CD4-positive, alpha-beta T cell treated with Interleukin-21 for 1 hour (primary cell): ENCODE data around the gene HMCN2.

ENCODE experiments used
- DNase-seq: peaks from one replicate; pipeline ENCODE4 v3.0.0-alpha.2; 2020

The HMCN2 gene

DNA sequence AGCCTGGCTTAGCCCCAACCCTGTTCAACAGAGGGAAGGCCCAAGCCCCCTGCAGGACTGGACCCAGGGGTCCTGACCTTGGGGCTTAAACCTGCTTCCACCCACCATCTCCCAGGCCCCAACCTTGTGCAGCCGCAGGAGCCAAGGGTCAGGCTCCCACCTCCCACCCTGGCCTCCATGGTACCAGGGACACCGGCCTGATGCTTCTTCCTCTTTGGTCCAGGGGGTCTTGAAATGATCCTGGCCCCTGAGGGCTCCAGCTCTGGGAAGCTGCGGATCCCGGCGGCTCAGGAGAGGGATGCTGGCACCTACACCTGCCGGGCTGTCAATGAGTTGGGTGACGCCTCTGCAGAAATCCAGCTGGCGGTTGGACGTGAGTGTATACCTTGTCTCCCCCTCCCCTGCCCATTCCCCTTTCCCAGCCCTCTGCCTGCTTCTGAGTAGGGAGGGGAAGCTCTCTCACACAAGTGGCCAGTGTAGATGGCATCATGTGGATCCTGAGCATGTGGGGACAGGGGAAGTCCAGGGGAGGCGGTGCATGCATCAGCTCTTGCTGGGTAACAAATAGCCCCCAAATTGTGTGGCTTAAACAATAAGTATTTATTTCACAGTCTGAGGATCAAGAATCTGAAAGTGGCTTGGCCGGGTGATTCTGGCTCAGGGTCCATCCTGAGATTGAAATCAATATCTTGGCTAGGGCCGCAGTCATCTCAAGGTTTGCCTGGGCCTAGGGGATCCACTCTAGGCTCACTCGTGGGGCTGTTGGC is 44.3 kb downstream of the HMCN2 start:
- no peak for DNase-seq

DNA sequence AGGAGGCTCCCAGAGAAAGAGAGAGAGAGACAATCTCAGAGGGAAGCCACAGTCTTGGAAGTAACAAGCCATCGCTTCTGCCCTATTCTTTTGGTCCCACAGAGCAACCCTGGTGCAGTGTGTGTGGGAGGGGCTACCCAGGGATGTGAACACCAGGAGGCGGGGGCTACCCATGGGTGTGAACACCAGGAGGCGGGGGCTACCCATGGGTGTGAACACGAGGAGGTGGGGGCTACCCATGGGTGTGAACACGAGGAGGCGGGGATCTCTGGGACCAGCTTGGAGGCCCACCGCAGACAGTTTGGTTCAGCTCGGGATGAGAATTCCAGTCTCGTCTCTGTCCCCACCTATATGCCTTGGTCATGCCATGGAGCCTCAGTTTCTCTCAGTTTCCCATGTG is 44.9 kb downstream of the HMCN2 start:
- DNase-seq: no peak

DNA sequence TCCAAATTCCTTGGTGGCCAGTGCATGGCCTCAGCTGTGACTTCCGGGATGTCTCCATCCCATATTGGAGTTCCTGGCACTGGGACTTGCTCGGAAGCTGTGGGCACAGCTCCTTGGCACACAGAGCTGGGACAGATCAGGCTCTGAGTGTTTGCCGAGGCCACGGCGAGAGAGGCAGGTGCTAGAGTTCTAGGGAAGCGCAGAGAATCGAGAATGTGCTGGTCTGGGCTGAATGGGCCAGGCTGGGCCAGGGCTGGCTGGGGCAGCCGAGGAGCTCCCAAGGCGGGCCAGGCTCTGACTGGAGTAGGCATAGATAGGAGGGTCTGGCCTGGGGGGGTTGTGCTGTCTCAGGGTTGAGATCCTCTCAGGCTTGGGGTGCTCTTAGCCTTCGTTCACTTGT is 45.4 kb downstream of the HMCN2 start:
- no peak for DNase-seq

DNA sequence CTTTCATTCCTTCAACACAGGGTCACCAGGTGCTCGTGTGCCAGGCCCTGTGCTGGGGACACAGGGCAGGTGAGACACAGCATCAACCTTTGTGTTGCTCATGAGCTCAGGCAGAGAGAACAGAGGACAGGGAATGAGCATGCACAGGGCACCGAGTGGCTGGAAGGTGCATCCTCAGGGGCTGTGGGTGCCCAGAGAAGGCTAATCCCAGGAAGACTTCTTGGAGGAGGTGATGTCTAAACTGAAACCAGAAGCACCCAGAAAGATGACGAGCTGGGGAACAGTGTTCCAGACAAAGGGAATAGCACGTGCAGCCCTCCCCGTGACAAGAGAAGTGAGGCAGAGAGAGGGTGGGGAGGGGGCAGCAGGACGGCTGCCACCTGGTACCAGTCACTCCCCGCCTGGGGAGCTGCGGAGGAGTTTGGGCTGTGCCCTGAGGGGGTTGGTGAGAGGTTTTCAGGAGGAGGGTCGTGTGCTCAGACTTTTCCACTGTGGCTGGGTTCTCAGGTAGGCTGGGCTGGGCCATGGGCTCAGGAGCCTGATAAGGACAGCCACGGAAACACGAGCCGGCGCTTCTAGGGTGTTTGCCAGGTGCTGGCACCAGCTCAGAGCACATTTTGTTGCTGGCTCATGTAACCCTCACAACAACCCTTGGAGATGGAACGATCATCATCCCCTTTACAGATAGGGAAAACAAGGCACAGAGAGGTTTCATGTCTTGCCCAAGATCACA is 46.0 kb downstream of the HMCN2 start:
- DNase-seq: no peak

DNA sequence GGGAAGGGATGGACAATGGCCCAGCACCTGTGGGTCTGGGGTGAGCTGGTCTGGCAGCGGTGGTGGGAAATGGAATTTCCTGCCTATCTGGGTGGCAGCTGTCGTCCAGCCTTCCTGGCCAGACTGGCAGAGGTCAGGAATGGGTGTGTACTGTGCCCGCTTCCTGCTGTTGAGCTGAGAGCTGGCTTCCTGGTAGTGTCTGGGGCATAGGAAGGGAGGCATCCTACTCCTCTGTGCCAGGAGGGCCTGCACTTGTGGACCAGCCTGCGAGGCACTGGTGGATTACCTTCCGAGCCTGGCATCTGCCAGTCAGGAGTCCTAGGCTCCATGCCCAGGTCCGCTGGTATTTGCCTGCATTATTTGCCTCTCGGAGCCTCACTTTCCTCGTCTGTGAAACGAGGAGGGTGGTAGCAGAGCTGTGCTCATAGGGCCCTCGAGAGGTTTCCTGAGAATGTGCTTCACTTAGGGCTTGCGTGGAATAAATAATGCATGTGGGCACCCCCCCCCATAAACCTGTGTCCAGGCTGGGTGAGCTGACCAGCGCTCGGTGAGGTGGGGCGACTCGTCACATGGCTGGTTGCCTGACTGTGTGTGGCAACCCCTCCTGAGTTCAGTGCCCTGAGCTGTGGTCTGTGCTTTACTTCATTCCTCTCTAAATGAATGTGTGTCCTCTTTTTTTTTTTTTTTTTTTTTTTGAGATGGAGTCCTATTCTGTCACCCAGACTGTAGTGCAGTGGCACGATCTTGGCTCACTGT is 47.7 kb downstream of the HMCN2 start:
- no peak for DNase-seq

DNA sequence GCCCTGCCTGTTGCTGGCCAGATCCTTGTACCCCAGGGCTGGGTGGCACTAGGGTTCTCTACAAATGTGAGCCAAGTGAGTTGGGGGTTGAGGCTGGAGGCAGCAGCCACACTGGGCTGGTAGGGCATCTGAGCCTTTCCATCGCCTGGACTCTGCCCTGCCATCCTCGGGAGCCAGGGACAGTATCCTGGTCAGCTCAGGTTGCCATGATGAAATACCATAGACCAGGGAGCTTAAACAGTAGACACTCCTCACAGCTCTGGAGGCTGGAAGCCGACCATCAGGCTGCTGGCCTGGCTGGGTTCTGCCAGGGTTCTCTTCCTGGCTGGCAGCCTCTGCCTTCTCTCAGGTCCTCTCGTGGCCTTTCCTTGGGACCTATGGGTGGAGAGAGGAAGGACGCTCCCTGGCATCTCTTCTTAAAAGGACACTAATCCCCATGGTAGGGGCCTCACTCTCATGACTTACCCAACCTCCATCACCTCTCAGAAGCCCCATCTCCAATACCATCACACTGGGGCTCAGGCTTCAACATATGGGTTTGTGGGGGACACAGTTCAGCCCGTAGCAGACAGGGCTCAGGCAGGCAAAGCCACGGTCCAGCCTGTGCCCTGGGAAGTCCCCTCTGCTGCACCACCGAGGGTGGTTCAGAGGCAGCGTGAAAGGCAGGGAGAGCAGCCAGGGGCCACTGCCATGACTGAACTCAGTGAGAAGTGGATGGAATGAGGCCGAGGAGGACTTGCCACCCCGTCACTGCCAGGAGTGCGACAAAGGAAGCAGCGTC is 50.1 kb downstream of the HMCN2 start:
- DNase-seq: no peak

DNA sequence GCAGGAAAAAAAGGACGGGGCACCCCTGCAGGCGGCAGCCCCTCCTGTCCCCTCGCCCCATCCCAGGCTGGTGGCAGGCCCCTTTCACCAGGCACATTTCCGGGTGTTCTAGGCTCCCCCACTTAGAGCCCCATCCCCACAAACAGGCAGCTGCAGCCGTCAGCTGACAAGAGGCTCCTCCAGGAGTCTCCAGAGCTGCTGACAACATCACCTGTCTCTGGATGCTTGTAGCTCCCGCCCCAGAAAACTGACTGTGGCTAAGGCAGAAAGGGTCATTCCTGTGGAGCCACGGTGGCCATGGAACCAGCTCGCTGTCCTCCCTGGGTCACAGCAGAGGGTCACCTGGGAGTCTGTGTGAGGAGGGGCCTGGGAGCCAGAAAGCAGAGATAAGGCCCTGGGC is 50.9 kb downstream of the HMCN2 start:
- no peak for DNase-seq

DNA sequence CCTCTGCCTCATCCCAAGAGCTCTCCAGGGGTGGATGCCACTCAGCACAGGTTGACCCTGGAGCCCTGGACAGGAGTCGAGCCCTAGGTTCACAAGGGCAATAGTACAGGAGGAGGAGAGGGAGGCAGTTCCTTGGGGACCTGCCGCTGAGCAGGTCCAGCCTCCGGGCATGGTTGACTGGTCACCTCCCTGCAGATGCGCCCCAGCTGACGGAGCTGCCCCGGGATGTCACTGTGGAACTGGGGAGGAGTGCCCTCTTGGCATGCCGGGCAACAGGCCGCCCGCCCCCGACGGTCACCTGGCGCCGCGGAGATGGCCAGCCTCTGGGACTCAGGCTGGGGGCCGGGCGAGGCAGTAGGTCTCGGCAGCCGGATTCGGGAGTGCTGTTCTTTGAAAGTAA is 53.7 kb downstream of the HMCN2 start:
- DNase-seq: no peak

DNA sequence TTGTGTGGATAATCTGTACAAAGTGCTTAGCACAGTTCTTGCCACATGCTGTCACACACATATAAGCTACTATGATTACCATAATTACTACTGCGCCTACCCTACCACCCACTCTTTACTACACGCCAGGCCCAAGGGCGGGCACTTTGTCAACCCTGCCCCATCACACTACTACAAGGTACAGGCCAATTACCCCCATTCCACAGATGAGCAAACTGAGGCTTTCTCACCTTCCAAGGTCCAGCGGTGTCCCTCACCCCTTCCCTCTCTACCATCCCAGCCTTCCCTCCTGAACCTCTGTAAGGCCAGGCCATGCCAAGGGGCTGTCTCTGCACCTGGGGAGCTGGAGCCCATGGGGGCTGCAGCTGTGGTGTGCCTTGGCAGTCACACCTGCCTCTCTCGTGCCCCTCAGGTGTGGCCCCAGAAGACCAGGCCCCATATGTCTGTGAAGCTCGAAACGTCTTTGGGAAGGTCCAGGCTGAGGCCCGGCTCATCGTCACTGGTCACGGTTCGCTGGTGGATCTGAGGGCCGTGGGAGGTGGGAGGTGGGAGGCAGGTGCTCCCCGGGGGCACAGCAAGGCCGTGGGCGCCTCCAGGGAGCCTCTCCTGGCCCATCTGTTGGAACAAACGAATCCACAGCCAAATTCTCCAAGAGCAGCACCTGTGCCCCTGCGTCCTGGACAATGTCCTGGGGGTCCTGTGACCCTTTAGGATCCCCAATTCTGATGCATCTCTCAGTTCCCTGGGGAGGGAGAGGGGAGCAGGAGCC is 54.6 kb downstream of the HMCN2 start:
- no peak for DNase-seq

DNA sequence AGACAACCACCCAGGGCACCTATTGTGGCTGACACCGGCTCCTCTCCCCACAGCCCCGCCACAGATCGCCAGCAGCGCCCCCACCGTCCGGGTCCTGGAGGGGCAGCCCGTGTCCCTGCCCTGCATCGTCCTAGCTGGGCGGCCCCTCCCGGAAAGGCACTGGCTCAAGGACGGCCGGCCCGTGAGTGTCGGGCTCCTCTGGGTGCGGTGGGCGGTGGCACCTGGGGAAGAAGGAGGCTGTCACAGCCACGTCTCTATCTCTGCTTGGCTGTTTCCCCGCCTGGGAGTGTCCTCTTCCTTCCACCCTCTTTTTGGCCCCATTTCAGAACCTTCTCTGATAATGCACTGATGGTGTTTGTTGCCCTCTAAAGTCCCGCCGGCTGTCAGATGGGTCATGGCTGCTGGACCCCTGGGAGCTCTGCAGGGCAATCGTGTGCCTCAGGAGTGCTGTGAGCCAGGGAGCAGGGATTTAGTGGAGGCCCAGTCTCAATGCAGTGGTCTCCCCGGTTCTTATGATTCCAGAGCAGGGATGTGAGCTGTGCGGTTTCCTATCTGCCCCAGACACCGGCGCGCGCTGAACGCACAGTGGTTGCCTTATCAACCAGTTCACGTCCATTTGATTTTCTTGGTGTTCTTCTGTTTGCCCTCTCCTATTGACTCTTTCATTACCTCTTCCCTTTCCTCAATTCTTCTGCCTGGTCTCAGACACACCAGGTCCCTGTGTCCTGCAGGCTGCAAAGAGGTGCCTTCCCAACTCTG is 55.3 kb downstream of the HMCN2 start:
- DNase-seq: no peak

DNA sequence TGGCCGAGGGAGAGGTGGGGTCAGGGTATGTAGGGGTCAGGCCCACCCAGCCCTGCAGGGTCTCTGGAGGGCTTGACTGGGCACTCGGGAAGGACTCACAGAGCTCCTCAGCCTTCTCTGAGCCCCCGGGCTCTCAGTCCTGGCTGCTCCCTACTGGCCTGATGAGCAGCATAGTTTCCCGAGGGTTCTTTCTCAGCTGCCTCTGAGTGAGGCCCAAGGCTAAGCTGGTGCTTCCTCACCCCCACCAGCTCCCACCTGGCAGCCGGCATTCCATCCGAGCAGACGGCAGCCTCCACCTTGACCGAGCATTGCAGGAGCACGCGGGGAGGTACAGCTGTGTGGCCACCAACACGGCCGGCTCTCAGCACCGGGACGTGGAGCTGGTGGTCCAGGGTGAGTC is 56.0 kb downstream of the HMCN2 start:
- DNase-seq: no peak

DNA sequence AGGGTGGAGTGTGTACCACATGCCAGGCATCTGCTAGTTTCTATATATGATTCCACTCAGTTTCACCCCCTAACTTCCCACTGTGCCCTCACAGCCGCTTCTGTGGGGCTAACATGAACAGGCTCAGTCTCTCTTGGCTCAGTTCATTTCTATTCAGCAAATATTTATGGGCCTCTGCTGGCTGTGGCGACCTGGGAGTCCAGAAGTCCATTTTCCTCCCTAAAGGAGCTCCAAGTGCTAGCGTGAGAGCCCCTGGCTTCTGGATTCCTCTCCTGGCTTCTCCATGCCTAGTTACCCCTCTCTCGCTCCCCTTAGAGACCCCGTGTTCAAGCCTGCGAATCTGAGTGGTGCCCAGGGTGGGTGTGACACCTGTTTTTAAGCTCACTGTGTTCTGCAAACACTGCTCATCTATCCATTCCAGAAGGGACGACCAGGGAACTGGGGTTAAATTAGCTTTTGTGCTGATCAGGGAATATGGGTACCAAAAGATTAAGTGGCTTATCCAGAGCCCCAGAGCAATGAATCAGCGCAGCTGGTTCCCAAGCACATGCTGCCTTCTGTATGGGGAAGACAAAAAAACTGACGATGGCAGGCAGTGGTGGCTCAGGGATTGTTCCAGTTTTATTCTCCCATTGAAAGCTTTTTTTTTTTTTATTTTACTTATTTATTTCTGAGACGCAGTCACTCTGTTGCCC is 57.6 kb downstream of the HMCN2 start:
- no peak for DNase-seq

DNA sequence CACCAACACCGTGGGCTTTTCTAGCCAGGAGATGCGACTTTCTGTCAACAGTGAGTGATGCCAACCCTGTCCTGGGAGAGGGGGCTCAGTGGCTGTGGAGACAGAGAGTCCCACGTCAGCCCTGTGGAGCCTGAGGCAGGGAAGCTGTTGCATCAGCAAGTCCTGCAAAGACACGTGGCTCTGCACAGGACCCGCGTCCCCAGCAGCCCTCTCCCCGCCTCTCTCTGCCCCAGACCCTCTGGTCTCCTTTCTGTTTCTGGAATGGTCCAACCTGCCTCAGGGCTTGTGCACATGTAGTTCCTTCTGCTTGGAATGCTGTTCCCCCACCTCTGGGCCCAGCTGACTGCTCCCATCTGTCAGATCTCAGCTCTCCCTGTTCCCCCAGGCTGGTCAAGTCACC is 60.4 kb downstream of the HMCN2 start:
- DNase-seq: no peak

DNA sequence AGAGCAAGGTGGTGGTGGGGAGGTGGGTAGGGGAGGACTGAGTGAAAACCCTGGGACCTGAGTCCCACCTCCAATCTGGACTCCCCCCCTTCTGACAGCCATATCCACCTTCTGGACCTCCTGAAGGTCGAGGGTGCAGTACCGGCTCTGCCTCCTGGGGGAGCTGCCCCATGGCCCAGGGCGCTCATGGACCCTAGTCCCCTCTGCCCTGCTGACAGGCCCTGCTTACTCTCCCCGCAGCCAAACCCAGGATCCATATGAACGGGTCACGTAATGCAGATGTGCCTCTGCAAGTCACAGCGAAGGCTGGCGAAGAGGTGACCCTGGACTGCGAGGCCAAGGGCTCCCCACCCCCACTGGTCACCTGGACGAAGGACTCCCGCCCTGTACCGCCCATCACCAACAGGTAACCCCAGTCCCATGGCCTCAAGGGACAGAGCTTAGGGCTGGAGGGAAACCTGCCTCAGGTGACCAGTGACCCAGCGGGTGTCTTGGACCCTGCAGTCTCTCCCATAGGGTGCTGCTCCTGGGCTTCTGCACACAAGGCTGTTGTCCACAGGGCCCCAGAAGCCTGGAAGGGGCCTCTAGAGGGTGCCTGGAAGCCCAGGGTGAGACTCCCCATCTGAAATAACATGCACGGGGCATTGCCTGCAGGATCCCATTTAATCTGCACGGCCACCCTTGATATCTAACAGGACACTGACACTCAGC is 61.7 kb downstream of the HMCN2 start:
- no peak for DNase-seq

DNA sequence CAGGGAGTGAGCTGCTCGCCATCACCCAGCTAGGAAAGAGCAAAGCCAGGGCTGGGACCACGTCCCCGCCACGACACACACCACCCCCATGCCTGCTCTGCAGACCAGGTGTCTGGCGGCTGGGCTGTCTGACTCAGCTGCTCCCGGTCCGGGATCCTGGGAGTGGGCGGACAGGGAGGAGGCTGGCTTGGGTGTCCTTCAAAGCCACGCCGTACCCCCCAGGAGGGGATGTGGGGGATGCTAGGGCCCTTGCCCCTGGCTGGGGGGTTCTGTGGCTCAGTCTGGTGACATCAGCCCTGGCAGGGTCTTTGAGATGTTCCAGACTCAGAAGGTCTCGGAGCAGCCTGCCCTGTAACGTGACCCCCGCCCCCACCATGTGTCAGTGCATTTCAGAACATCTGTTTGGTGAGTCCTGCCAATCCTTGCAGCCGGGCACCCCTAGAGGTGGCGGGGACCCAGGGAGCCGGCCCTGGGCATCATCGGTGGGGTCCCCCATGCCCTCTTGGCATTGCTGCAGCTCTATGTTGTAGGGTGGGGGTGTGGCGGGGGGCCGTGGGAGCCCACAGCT is 62.3 kb downstream of the HMCN2 start:
- no peak for DNase-seq

DNA sequence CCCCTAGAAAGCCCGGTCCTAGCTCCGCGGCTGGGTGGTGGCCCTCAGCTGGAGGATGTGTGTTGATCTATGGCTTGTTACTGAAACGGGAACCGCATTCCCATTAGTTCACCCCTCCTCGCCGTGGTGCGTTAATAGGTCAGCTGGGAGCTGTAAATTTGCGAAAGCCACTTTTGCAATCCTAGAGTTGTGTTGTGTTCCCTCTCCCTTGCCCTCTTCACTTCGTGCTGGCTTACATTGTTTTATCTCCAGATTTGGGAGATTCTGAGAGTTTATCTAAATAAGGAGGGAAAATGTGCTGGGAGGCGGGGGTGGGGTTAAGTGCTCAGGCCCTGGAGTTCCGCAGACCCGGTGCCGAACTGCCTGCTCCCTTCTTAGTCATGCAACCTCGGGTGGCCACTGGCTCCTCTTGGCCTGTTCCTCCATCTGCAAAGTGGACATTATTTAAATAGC is 62.8 kb downstream of the HMCN2 start:
- no peak for DNase-seq

DNA sequence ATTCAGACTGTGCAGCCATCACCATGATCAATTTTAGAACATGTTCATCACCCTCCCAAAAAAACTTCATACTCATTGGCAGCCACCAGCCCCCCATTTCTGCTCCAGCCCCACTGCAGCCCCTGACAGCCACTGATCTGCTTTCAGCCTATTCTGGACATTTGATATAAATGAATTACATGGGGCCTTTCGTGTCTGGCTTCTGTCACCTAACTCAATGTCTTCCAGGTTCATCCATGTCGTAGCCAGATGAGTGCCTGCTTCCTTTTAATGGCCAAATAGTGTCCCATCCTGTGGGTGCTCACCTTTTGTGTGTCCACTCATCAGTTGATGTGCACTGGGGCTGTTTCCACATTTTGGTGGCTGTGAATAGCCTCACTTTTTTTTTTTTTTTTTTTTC is 63.5 kb downstream of the HMCN2 start:
- no peak for DNase-seq

DNA sequence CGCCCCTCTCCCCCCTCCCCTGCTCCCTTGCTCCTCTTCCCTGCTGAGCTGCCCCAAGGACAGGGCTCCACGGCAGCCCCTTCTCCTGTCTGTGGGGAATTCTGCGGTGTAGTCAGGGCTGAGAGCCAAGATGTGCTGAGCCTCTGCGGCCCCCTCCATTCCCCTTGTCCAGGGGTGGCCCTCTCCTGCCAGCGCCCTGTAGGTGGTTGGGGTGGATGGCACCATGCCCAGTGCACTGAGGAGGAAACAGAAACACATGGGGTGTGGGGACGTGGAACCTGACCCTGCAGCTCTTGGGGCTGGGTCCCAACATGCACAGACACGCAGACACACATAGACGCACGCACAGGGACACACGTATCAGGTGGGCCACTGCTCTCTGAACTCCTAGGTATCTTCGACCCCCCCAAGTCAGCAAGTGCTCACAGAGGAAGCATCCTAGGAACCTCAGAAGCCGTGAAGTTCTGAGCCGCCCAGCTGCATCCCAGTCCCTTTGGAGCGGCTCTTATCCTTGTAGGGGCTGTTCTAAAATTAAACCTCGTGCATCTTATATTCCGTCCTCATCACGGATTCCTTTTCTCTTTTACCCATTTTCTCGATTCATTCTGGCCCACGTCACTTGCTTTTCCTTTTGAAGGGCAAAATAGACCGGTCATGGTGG is 64.8 kb downstream of the HMCN2 start:
- no peak for DNase-seq

DNA sequence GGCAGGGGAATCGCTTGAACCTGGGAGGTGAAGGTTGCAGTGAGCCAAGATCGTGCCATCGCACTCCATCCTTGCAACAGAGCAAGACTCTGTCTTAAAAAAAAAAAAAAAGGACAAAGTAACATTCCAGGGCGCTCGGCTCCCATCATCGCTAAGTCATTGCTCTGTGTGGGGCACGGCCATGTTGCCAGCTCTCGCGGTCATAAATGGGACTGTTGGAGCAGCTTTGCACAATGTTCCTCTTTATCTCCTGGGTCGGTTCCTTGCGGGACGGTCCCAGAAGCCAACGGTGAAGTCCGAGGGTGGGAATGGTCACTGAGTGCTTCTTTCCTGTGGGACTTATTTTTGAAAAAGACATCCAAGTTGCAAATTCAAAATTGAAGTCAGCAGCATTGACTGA is 65.5 kb downstream of the HMCN2 start:
- DNase-seq: no peak
